GM03348 (cell line): ENCODE measurements around the gene KIFC3.
A peak's percentile ranks its signal among the peaks of the same experiment; 100 is the strongest.
"Not testable (repeated sequence)": the region's sequence is repeated elsewhere in the genome, so short reads cannot be mapped to it uniquely, and the experiment has no call there.

ENCODE experiments used
- DNase-seq: peaks from one replicate; pipeline ENCODE4 v3.0.0; 2012; ENCODE audit warnings: low spot score

KIFC3 gene

GRCh38 chr16:57722651-57723050, 79.6 kb downstream of the KIFC3 start:
- no peak for DNase-seq

- no peak for DNase-seq
Measured at GRCh38 chr16:57722210-57722499, 80.1 kb downstream of the KIFC3 start.

DNA sequence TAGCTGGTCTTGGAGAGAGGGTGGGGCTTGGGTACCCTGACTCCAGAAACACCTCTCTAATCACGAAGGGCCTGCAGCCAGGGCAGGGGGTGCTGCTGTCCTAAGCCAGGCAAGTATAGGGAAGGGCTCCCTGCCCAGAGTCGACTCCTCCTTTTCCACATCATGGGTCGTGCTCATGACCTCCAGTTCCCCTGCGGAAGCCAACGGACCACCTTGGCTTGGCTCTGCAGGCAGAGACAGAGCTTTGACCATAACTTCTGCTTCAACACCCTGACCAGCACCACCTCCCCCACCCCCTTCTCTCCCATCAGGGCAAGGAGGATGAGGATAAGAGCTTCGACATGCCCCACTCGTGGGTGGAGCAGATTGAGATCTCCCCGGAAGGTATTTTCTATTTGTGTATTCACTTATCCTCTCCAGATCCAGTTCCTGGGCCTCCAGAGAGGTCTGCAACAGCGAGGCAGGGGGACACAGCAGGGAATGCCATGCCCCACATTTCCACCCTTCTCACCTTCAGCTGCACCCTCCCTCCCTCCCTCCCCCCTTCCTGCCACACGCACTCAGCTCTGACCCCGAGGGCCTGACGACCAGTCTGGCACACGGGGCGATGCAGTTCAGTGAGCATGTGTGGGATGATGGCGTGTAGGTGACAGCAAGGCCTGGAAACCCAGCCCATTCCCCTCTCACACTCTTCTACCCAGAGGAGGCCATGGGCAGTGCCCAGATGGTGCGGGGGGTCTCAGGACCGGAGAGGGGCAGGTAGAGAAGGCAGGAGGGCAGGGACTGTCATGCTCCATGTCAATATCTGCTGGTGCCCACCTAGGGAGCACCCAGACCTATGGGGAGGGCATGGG, 80.7 kb downstream of the KIFC3 start:
- DNase-seq = no peak

GRCh38 chr16:57720142-57720575, 82.1 kb downstream of the KIFC3 start:
- peak; percentile 68 for DNase-seq

GRCh38 chr16:57714047-57714446, 88.2 kb downstream of the KIFC3 start:
- DNase-seq = no peak

- no peak for DNase-seq
Measured at GRCh38 chr16:57713596-57713995, 88.7 kb downstream of the KIFC3 start.

DNA sequence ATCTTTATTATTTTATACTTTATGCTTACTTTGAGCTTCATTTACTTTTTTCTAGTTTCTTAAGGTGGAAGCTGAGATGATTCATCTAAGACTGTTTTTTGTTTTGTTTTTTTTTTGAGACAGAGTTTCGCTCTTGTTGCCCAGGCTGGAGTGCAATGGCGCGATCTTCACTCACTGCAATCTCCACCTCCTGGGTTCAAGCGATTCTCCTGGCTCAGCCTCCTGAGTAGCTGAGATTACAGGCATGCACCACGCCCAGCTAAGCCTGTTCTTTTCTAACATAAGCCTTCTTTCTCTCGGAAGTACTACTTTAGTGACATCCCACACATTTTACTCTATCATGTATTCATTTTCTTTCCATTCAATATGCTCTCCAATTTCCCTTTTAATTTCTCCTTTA, 89.7 kb downstream of the KIFC3 start:
- not testable (repeated sequence) for DNase-seq

DNA sequence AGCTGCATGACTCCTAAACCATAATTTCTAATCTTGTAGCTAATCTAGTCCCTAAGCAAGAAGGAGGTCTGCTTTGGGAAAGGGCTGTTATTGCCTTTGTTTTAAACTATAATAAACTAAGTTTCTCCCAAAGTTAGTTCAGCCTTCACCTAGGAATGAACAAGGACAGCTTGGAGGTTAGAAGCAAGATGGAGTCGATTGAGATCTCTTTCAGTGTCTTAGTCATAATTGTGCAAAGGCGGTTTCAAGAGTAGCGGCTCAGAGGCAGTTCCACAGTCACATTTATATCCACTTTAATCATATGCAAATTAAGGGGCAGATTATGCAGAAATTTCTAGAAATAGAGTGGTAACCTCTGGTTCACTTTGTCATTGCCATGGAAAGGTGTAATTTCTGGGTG, 90.3 kb downstream of the KIFC3 start:
- no peak for DNase-seq

DNA sequence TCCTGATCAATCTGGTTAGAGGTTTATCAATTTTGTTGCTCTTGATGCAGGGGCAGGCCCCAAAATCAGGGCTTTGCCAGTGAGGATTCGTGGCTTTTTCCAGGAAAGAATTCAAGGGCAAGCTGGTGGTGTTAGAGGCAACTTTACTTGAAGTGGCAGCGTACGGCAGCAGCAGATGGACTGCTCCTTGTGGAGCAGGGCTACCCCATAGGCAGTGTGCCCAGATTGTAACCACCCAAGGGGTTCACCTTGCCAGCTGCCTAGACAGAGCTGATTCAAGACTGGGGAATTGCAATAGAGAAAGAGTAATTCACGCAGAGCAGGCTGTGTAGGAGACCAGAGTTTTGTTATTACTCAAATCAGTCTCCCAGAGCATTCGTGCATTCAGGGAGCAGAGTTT, 90.9 kb downstream of the KIFC3 start:
- no peak for DNase-seq

- no peak for DNase-seq
Measured at GRCh38 chr16:57709663-57710062, 92.6 kb downstream of the KIFC3 start.
